ENCODE data around the gene ZGRF1.
"Not testable (repeated sequence)": the region's sequence is repeated elsewhere in the genome, so short reads cannot be mapped to it uniquely, and the experiment has no call there.

ZGRF1 gene

DNA sequence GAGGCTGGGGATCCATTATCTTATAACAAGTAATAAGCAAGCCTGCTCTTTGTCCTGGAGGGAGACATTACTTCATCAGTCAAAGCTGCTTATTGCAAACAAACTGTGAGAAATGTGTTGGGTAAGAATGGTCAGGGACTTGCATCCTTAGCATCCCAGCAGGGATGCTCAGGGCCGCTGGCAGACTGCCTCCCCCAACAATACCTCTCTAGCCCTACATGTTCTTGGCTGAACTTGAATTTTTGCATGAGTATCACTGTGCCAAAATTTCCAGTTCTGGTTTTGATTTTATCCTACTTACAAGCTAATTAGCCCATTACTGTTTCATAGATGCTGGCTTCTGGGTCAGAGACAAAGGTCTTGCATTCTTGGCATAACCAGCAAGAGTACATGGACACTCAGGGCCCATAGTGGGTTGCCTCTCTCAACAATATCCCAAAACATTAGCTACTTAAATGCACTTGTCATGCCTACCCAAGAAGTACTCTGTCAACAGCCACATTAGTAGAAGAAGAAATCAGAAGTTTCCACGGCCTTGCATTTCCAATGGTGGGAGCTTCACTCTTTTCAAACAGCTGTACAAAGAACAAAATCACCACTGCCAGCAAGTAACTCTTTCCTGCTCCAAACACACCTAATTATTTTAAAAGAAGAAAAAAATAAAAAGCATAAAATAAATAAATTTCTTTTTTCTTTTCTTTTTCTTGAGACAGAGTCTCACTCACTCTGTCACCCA lies 78.9 kb downstream of the ZGRF1 start:
- no peaks in the 10 kb centered on the region for H3K9me3 ChIP-seq (ENCODE audit: control insufficient read depth in 2 of 2, low read length in 2 of 2)
- no peak overlapping the region for H3K4me3 ChIP-seq (ENCODE audit: low read length in 2 of 2)
- H3K9ac ChIP-seq (ENCODE audit: low read depth in 1 of 2, low read length in 2 of 2), result no peak overlapping the region
- no peaks in the 10 kb centered on the region for H3K4me1 ChIP-seq (ENCODE audit: control insufficient read depth in 2 of 2, insufficient read depth in 2 of 2, low read length in 2 of 2)
- no peaks in the 10 kb centered on the region for H3K27me3 ChIP-seq (ENCODE audit: control insufficient read depth in 2 of 2, insufficient read depth in 2 of 2, low read length in 2 of 2)
- no peak overlapping the region for H3K27ac ChIP-seq (ENCODE audit: low read depth in 2 of 2, low read length in 2 of 2)
- no peaks in the 10 kb centered on the region for H3K36me3 ChIP-seq (ENCODE audit: control insufficient read depth in 2 of 2, insufficient read depth in 2 of 2, low read length in 2 of 2)

DNA sequence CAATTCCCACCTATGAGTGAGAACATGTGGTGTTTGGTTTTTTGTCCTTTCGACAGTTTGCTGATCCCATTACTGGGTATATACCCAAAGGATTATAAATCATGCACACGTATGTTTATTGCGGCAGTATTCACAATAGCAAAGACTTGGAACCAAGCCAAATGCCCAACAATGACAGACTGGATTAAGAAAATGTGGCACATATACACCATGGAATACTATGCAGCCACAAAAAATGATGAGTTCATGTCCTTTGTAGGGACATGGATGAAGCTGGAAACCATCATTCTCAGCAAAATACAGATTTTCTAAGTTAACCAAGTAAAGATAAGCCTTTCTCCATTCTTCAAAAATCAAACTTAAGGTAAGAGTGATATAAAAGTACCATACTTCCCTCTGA lies 82.4 kb downstream of the ZGRF1 start:
- not testable (repeated sequence) for H3K27ac ChIP-seq (ENCODE audit: low read depth in 2 of 2, low read length in 2 of 2); H3K4me1 ChIP-seq (ENCODE audit: control insufficient read depth in 2 of 2, insufficient read depth in 2 of 2, low read length in 2 of 2); H3K9me3 ChIP-seq (ENCODE audit: control insufficient read depth in 2 of 2, low read length in 2 of 2); H3K9ac ChIP-seq (ENCODE audit: low read depth in 1 of 2, low read length in 2 of 2); H3K27me3 ChIP-seq (ENCODE audit: control insufficient read depth in 2 of 2, insufficient read depth in 2 of 2, low read length in 2 of 2); H3K36me3 ChIP-seq (ENCODE audit: control insufficient read depth in 2 of 2, insufficient read depth in 2 of 2, low read length in 2 of 2); H3K4me3 ChIP-seq (ENCODE audit: low read length in 2 of 2)

DNA sequence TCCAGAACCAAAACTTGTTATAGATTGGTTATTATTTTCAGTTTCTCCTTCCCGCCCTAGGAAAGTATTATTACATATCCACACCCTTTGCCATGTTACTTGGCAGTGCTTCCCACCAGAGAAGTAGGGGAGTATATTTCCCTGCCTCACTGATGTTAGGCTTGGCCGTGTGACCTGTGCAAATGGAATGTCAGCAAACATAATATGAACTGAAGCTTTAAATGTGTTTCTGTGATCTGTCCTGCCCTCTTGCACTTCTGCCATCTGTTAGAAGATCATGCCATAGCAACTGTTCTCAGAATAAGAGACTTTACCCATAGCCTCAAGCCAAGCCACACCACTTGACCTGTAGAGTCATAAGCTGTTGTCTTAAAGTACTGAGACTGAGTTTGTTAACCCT lies 84.0 kb downstream of the ZGRF1 start:
- H3K36me3 ChIP-seq (ENCODE audit: control insufficient read depth in 2 of 2, insufficient read depth in 2 of 2, low read length in 2 of 2), result no peaks in the 10 kb centered on the region
- no peak overlapping the region for H3K9ac ChIP-seq (ENCODE audit: low read depth in 1 of 2, low read length in 2 of 2)
- H3K4me1 ChIP-seq (ENCODE audit: control insufficient read depth in 2 of 2, insufficient read depth in 2 of 2, low read length in 2 of 2), result no peaks in the 10 kb centered on the region

DNA sequence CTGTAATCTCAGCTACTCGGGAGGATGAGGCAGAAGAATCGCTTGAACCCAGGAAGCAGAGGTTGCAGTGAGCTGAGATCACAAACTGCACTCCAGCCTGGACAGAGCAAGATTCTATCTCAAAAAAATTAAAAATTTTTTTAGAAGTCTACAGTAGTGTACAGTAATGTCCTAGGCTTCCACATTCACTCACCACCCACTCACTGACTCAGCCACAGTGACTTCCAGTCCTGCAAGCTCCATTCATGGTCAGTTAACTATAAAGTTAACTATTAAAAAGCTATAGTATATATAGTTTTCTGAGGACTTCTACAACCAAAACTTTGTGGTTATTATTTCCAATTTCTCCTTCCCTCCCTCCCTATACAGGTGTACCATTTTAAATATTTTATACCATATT lies 86.0 kb downstream of the ZGRF1 start:
- H3K4me1 ChIP-seq (ENCODE audit: control insufficient read depth in 2 of 2, insufficient read depth in 2 of 2, low read length in 2 of 2), result no peaks in the 10 kb centered on the region
- no peak overlapping the region for H3K9ac ChIP-seq (ENCODE audit: low read depth in 1 of 2, low read length in 2 of 2)
- no peak overlapping the region for H3K4me3 ChIP-seq (ENCODE audit: low read length in 2 of 2)
- H3K27ac ChIP-seq (ENCODE audit: low read depth in 2 of 2, low read length in 2 of 2), result no peak overlapping the region
- H3K27me3 ChIP-seq (ENCODE audit: control insufficient read depth in 2 of 2, insufficient read depth in 2 of 2, low read length in 2 of 2), result no peaks in the 10 kb centered on the region
- no peaks in the 10 kb centered on the region for H3K36me3 ChIP-seq (ENCODE audit: control insufficient read depth in 2 of 2, insufficient read depth in 2 of 2, low read length in 2 of 2)
- no peaks in the 10 kb centered on the region for H3K9me3 ChIP-seq (ENCODE audit: control insufficient read depth in 2 of 2, low read length in 2 of 2)

More for the DNA sequence above, 84.0 kb downstream of the ZGRF1 start:
- H3K27me3 ChIP-seq (ENCODE audit: control insufficient read depth in 2 of 2, insufficient read depth in 2 of 2, low read length in 2 of 2), result no peaks in the 10 kb centered on the region
- no peak overlapping the region for H3K27ac ChIP-seq (ENCODE audit: low read depth in 2 of 2, low read length in 2 of 2)
- no peak overlapping the region for H3K4me3 ChIP-seq (ENCODE audit: low read length in 2 of 2)
- no peaks in the 10 kb centered on the region for H3K9me3 ChIP-seq (ENCODE audit: control insufficient read depth in 2 of 2, low read length in 2 of 2)

DNA sequence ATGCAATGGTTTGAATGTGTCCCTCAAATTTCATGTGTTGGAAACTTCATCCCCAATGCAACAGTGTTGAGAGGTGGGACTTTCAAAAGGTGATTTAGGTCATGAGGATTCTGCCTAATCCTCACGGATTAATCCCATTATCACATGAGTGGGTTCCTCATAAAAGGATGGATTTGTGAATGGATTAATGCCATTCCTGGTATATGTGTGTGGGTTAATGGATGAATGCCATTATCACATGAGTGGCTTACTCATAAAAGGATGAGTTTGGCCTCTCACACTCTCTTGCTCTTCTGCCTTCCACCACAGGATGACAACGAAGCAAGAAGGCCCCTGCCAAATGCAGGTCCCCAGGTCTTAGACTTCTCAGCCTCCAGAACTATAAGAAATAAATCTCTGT lies 90.2 kb downstream of the ZGRF1 start:
- Histone ChIP-seq H3K27ac (ENCODE audit: low read depth in 2 of 2, low read length in 2 of 2) (no peak overlapping the region), H3K4me3 (ENCODE audit: low read length in 2 of 2) (no peak overlapping the region), H3K27me3 (ENCODE audit: control insufficient read depth in 2 of 2, insufficient read depth in 2 of 2, low read length in 2 of 2) (no peaks in the 10 kb centered on the region), H3K4me1 (ENCODE audit: control insufficient read depth in 2 of 2, insufficient read depth in 2 of 2, low read length in 2 of 2) (no peaks in the 10 kb centered on the region), H3K9ac (ENCODE audit: low read depth in 1 of 2, low read length in 2 of 2) (no peak overlapping the region), H3K9me3 (ENCODE audit: control insufficient read depth in 2 of 2, low read length in 2 of 2) (no peaks in the 10 kb centered on the region), H3K36me3 (ENCODE audit: control insufficient read depth in 2 of 2, insufficient read depth in 2 of 2, low read length in 2 of 2) (no peaks in the 10 kb centered on the region)

DNA sequence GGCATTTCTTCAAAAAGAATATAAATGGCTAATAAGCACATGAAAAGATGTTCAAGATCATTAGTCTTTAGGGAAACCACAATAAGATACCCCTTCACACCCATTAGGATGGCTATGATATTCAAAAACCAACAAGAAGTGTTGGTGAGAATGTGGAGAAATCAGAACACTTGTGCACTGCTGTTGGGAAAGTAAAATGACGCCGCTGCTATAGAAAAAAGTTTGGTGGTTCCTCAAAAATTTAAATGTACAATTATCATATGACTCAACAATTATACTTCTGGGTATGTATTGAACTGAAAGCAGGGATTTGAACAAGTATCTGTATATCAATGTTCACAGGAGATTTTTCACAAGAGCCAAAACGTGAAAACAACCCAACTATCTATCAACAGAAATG lies 91.4 kb downstream of the ZGRF1 start:
- no peaks in the 10 kb centered on the region for H3K27me3 ChIP-seq (ENCODE audit: control insufficient read depth in 2 of 2, insufficient read depth in 2 of 2, low read length in 2 of 2)
- no peak overlapping the region for H3K27ac ChIP-seq (ENCODE audit: low read depth in 2 of 2, low read length in 2 of 2)
- no peak overlapping the region for H3K4me3 ChIP-seq (ENCODE audit: low read length in 2 of 2)
- no peak overlapping the region for H3K9ac ChIP-seq (ENCODE audit: low read depth in 1 of 2, low read length in 2 of 2)
- no peaks in the 10 kb centered on the region for H3K36me3 ChIP-seq (ENCODE audit: control insufficient read depth in 2 of 2, insufficient read depth in 2 of 2, low read length in 2 of 2)
- no peaks in the 10 kb centered on the region for H3K9me3 ChIP-seq (ENCODE audit: control insufficient read depth in 2 of 2, low read length in 2 of 2)
- no peaks in the 10 kb centered on the region for H3K4me1 ChIP-seq (ENCODE audit: control insufficient read depth in 2 of 2, insufficient read depth in 2 of 2, low read length in 2 of 2)

DNA sequence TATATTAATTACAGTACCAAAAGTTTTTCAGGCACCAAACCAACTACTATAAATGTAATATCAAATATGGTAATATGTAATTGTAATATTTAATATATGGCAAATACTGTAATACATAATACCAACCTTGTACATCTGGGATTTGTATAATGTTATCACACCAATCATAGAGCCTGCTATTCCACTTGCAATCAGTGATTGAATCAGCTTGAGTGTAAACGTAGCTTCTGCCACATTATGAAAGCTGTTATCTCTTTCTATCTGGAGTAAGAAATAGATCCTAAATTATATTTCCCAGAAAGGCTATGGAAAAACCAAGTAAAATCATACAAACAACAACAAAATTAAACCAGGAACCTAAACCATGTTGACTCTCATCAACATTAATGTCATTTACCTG lies 96.0 kb downstream of the ZGRF1 start:
- Histone ChIP-seq H3K9me3 (ENCODE audit: control insufficient read depth in 2 of 2, low read length in 2 of 2) (no peaks in the 10 kb centered on the region), H3K36me3 (ENCODE audit: control insufficient read depth in 2 of 2, insufficient read depth in 2 of 2, low read length in 2 of 2) (no peaks in the 10 kb centered on the region), H3K27ac (ENCODE audit: low read depth in 2 of 2, low read length in 2 of 2) (no peak overlapping the region), H3K9ac (ENCODE audit: low read depth in 1 of 2, low read length in 2 of 2) (no peak overlapping the region), H3K4me3 (ENCODE audit: low read length in 2 of 2) (no peak overlapping the region), H3K4me1 (ENCODE audit: control insufficient read depth in 2 of 2, insufficient read depth in 2 of 2, low read length in 2 of 2) (no peaks in the 10 kb centered on the region), H3K27me3 (ENCODE audit: control insufficient read depth in 2 of 2, insufficient read depth in 2 of 2, low read length in 2 of 2) (no peaks in the 10 kb centered on the region)

DNA sequence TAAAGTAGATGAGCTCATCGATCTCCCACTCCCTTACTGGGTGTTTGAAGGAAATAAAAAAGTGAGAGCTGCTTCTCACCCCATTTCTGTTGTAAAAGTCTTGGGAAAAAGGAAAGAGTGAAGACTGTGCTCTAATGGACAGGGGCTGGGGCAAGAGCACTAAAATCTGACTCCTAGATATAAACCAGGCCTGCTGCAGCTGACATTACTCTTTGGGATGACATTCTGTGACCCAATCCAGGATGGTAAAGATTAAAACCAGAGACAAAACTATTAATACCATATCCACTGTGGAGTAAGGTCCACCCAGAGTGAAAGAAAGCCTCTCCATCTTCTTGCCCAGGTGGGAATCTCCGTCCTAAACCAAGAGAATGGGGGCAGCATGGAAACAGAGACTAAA lies 100.6 kb downstream of the ZGRF1 start:
- H3K4me3 ChIP-seq (ENCODE audit: low read length in 2 of 2), result no peak overlapping the region
- peaks cover 0 to 2% of the 10 kb centered on the region in 2 donors for H3K27me3 ChIP-seq (ENCODE audit: control insufficient read depth in 2 of 2, insufficient read depth in 2 of 2, low read length in 2 of 2)
- no peaks in the 10 kb centered on the region for H3K9me3 ChIP-seq (ENCODE audit: control insufficient read depth in 2 of 2, low read length in 2 of 2)
- no peak overlapping the region for H3K9ac ChIP-seq (ENCODE audit: low read depth in 1 of 2, low read length in 2 of 2)
- no peaks in the 10 kb centered on the region for H3K36me3 ChIP-seq (ENCODE audit: control insufficient read depth in 2 of 2, insufficient read depth in 2 of 2, low read length in 2 of 2)
- no peak overlapping the region for H3K27ac ChIP-seq (ENCODE audit: low read depth in 2 of 2, low read length in 2 of 2)
- no peaks in the 10 kb centered on the region for H3K4me1 ChIP-seq (ENCODE audit: control insufficient read depth in 2 of 2, insufficient read depth in 2 of 2, low read length in 2 of 2)

DNA sequence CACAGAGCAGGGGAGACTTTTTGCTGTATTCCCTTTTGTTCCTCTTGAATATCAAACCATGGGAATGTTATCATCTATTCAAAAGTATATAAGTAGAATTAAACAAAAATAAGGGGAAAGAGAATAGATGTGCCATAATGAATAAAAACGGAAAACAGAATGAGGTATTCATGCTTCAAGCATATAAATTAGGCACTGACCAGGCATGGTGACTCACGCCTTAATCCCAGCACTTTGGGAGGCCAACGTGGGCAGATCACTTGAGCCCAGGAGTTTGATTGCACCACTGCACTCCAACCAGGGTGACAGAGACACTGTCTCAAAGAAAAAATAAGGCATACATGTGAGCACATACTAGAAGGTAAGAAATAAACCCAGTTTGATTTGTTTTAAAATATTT lies 104.4 kb downstream of the ZGRF1 start:
- no peaks in the 10 kb centered on the region for H3K4me1 ChIP-seq (ENCODE audit: control insufficient read depth in 2 of 2, insufficient read depth in 2 of 2, low read length in 2 of 2)
- H3K4me3 ChIP-seq (ENCODE audit: low read length in 2 of 2), result no peak overlapping the region
- H3K27ac ChIP-seq (ENCODE audit: low read depth in 2 of 2, low read length in 2 of 2), result no peak overlapping the region
- H3K27me3 ChIP-seq (ENCODE audit: control insufficient read depth in 2 of 2, insufficient read depth in 2 of 2, low read length in 2 of 2), result peaks cover 0 to 2% of the 10 kb centered on the region in 2 donors
- H3K9me3 ChIP-seq (ENCODE audit: control insufficient read depth in 2 of 2, low read length in 2 of 2), result no peaks in the 10 kb centered on the region
- no peaks in the 10 kb centered on the region for H3K36me3 ChIP-seq (ENCODE audit: control insufficient read depth in 2 of 2, insufficient read depth in 2 of 2, low read length in 2 of 2)
- no peak overlapping the region for H3K9ac ChIP-seq (ENCODE audit: low read depth in 1 of 2, low read length in 2 of 2)

DNA sequence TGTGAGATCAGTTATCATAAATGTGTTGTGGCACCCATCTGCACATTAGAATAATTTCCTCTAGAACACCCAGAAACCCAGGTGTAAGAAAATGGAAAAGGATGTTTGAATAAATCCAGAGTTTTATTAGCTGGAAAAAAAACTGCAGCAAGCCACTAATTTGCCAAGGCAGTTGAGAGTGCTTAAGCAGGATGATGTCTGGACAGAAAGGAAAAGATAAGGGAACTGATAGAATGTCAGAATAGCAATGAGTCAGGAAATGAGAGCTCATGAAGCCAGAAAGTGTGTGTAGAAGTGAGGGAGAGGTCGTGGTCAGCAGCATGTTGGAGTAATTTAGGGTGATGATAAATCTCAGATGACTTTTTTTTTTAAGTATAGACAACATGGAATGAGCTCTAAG lies 105.6 kb downstream of the ZGRF1 start:
- H3K27me3 ChIP-seq (ENCODE audit: control insufficient read depth in 2 of 2, insufficient read depth in 2 of 2, low read length in 2 of 2), result peaks cover 0 to 2% of the 10 kb centered on the region in 2 donors
- no peak overlapping the region for H3K4me3 ChIP-seq (ENCODE audit: low read length in 2 of 2)
- no peaks in the 10 kb centered on the region for H3K4me1 ChIP-seq (ENCODE audit: control insufficient read depth in 2 of 2, insufficient read depth in 2 of 2, low read length in 2 of 2)
- no peaks in the 10 kb centered on the region for H3K36me3 ChIP-seq (ENCODE audit: control insufficient read depth in 2 of 2, insufficient read depth in 2 of 2, low read length in 2 of 2)
- no peak overlapping the region for H3K9ac ChIP-seq (ENCODE audit: low read depth in 1 of 2, low read length in 2 of 2)
- no peaks in the 10 kb centered on the region for H3K9me3 ChIP-seq (ENCODE audit: control insufficient read depth in 2 of 2, low read length in 2 of 2)
- H3K27ac ChIP-seq (ENCODE audit: low read depth in 2 of 2, low read length in 2 of 2), result no peak overlapping the region

DNA sequence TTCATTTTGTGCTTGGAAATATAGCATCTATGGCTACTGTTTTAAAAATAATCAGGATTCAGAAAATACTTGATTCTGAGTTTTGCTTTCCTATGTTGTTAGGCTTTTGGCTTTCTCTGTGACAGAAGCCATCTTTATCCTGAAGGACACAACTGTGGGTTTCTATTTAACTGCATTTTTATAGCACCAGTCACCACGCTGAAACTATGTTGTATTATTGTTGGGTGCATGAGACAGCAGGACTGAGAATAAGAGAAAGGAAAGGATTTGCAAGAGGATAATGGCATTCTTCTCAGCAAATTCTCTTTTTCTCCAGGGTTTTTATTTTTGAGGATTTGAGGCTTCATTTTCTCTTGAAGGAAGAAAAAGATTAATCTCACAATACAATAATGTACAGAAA lies 110.6 kb downstream of the ZGRF1 start:
- Histone ChIP-seq H3K4me3 (ENCODE audit: low read length in 2 of 2) (no peak overlapping the region), H3K4me1 (ENCODE audit: control insufficient read depth in 2 of 2, insufficient read depth in 2 of 2, low read length in 2 of 2) (peaks cover 6 to 8% of the 10 kb centered on the region in 2 donors), H3K36me3 (ENCODE audit: control insufficient read depth in 2 of 2, insufficient read depth in 2 of 2, low read length in 2 of 2) (no peaks in the 10 kb centered on the region), H3K9me3 (ENCODE audit: control insufficient read depth in 2 of 2, low read length in 2 of 2) (no peaks in the 10 kb centered on the region), H3K27ac (ENCODE audit: low read depth in 2 of 2, low read length in 2 of 2) (no peak overlapping the region), H3K27me3 (ENCODE audit: control insufficient read depth in 2 of 2, insufficient read depth in 2 of 2, low read length in 2 of 2) (peaks cover 28 to 34% of the 10 kb centered on the region in 2 donors), H3K9ac (ENCODE audit: low read depth in 1 of 2, low read length in 2 of 2) (no peak overlapping the region)

All from mucosa of rectum (tissue), 2 donors.